Kidney (tissue), 14 donors: Measurements from ENCODE around the gene CEP95. TPM values are rescaled to one million over a fixed set of nuclear protein-coding genes. Genes with fewer than 3 reads are reported as not detected.

Experiments used
- DNase-seq, 5 donors: peaks; one replicate each; pipeline ENCODE4 v3.0.0-alpha.2; 2013 to 2020
- FAIRE-seq: peaks from 2 replicates; lab custom pipeline; 2012; peaks lifted over from hg19 to GRCh38; lab: Jason Lieb, UNC
- H3K27ac ChIP-seq, 2 donors: one replicate each; pipeline ENCODE4 v1.7.0; 2013; ENCODE audit warnings: low read depth in 2 of 2, low read length in 2 of 2, inconsistent platforms in 1 of 2
- H3K27me3 ChIP-seq: one replicate; pipeline ENCODE4 v1.7.1; 2013; ENCODE audit warnings: low read length, inconsistent platforms; ENCODE audit not compliant: control insufficient read depth, insufficient read depth
- H3K36me3 ChIP-seq, 3 donors: one replicate each; pipeline versions ENCODE4 v1.7.0 to v1.7.1; 2013; ENCODE audit warnings: low read length in 3 of 3, control low read depth in 1 of 3, inconsistent platforms in 1 of 3; ENCODE audit not compliant: insufficient read depth in 3 of 3, control insufficient read depth in 2 of 3
- H3K4me1 ChIP-seq, 3 donors: one replicate each; pipeline versions ENCODE4 v1.7.0 to v1.7.1; 2013; ENCODE audit warnings: low read length in 3 of 3, inconsistent platforms in 1 of 3, low read depth in 1 of 3; ENCODE audit not compliant: control insufficient read depth in 2 of 3, insufficient read depth in 2 of 3
- H3K4me3 ChIP-seq, 3 donors: one replicate each; pipeline versions ENCODE4 v1.7.0 to v1.8.1; 2013; ENCODE audit warnings: low read length in 3 of 3, control low read depth in 1 of 3, inconsistent platforms in 1 of 3
- H3K9ac ChIP-seq, 3 donors: one replicate each; pipeline versions ENCODE4 v1.7.0 to v1.7.1; 2013; ENCODE audit warnings: low read length in 3 of 3, control low read depth in 1 of 3, inconsistent platforms in 1 of 3
- H3K9me3 ChIP-seq, 3 donors: one replicate each; pipeline versions ENCODE4 v1.7.0 to v1.7.1; 2013; ENCODE audit warnings: low read length in 3 of 3, control low read depth in 1 of 3, inconsistent platforms in 1 of 3; ENCODE audit not compliant: control insufficient read depth in 2 of 3, insufficient read depth in 1 of 3
- intact Hi-C: fragments of 100-400 bp; cut with DNase I; formaldehyde crosslinking; loops from one replicate; pipeline ENCODE4 v1.11.1; 2022
- microRNA-seq: library from miRNA; unstranded; fragments of <30 nt; microRNA quantifications from one replicate; pipeline ENCODE4 v1.2.0, GENCODE V29; 2020
- polyA plus RNA-seq: library from polyadenylated mRNA; stranded (reverse); fragments of 350-450 nt; fragmentation: Illumina TruSeq; extraction: RNeasy Lipid Tissue Mini Kit (QIAGEN cat#74804); gene quantifications from one replicate; pipeline ENCODE4 v1.2.3, GENCODE V29; 2014; ENCODE audit warnings: low read depth, low replicate concordance; ENCODE audit not compliant: insufficient read depth
- total RNA-seq: library from RNA; stranded (reverse); fragmentation: NEBNext Ultra II Directional; extraction: Animal tissue kit (Norgen Biotek cat#: 25700); gene quantifications from one replicate; pipeline ENCODE4 v1.2.1, GENCODE V29; 2021
- TF ChIP-seq, protein P1 (sequence below): IDR thresholded peaks from 3 replicates; pipeline ENCODE4 v1.5.1; 2012; ENCODE audit warnings: mild to moderate bottlenecking, moderate library complexity, borderline replicate concordance; ENCODE audit not compliant: insufficient read depth; ENCODE audit errors: extremely low read depth
- donor health status: control.
- donor health status: control.
- donor health status: control.
- donor health status: control.
- donor health status: control.
- donor health status: DM: yes; HTN: yes; CAD: no.
- donor health status: Normal renal cell carcinoma (clear cell type).

CEP95 gene
- total and polyA plus RNA-seq, 2 donors from 2014 or later = 25.3 to 49.3 TPM

DNA sequence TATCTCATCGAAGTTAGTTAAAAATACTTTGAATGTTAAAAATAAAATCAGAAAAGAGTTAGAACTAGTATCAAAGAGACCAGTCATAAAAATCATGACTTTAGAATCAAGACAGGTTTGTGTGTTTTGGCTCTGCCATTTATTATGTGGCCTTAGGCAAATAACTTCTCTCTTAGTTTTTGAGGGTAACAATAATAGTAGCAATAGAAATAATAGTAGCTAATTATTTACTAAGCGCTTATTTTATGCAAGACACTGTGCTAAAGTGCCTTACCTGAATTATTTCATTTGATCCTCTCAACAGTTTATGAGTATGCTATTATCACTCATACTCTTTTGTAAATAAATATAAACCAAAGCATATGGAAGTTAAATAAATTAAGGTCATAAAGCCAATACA is 78.4 kb downstream of the CEP95 start:
- no peak overlapping the region for H3K9ac ChIP-seq
- intact Hi-C loops = no loop called here
- no peaks in the 10 kb centered on the region for H3K9me3 ChIP-seq
- FAIRE-seq = peak; percentile 58
- H3K36me3 ChIP-seq = peaks cover 0 to 12% (median 0%) of the 10 kb centered on the region in 3 donors
- no peaks in the 10 kb centered on the region for H3K27me3 ChIP-seq
- no peaks in the 10 kb centered on the region for H3K4me1 ChIP-seq
- TF ChIP-seq, protein P1, sequence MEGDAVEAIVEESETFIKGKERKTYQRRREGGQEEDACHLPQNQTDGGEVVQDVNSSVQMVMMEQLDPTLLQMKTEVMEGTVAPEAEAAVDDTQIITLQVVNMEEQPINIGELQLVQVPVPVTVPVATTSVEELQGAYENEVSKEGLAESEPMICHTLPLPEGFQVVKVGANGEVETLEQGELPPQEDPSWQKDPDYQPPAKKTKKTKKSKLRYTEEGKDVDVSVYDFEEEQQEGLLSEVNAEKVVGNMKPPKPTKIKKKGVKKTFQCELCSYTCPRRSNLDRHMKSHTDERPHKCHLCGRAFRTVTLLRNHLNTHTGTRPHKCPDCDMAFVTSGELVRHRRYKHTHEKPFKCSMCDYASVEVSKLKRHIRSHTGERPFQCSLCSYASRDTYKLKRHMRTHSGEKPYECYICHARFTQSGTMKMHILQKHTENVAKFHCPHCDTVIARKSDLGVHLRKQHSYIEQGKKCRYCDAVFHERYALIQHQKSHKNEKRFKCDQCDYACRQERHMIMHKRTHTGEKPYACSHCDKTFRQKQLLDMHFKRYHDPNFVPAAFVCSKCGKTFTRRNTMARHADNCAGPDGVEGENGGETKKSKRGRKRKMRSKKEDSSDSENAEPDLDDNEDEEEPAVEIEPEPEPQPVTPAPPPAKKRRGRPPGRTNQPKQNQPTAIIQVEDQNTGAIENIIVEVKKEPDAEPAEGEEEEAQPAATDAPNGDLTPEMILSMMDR = no peak
- H3K4me3 ChIP-seq = no peak overlapping the region
- DNase-seq = no peak
- H3K27ac ChIP-seq = no peak overlapping the region

Small RNA genes lying within 50 kb of the gene (microRNA-seq; reads per million reads assigned to microRNA genes)
- gene MIR3064 = 3.4 reads per million, percentile 2 among the genes with 10 or more reads in this experiment
- not detected for gene MIR5047

Other genes with a start within 250 kb of the CEP95 start
- 39.1 TPM for gene TEX2, start 243.7 kb upstream of the CEP95 start, total RNA-seq
- gene TEX2, start 243.7 kb upstream of the CEP95 start, polyA plus RNA-seq = 14.0 TPM
- 321 TPM for gene PECAM1, start 116.1 kb upstream of the CEP95 start, total RNA-seq
- gene PECAM1, start 116.1 kb upstream of the CEP95 start, polyA plus RNA-seq = 44.3 TPM
- gene MILR1, start 57.9 kb upstream of the CEP95 start, total RNA-seq = 17.8 TPM
- 2.2 TPM for gene MILR1, start 57.9 kb upstream of the CEP95 start, polyA plus RNA-seq
- 18.4 TPM for gene POLG2, start 9.9 kb upstream of the CEP95 start, total RNA-seq
- gene POLG2, start 9.9 kb upstream of the CEP95 start, polyA plus RNA-seq = 9.0 TPM
- gene DDX5, start 688 bp upstream of the CEP95 start, total RNA-seq = 769 TPM
- 343 TPM for gene DDX5, start 688 bp upstream of the CEP95 start, polyA plus RNA-seq
- gene SMURF2, start 155.3 kb downstream of the CEP95 start, total RNA-seq = 27.9 TPM
- gene SMURF2, start 155.3 kb downstream of the CEP95 start, polyA plus RNA-seq = 7.2 TPM